GM06990 (cell line): ENCODE results near the gene SLC35F1.

Experiments
- DNase-seq: peaks from one replicate; pipeline ENCODE4 v3.0.0-alpha.2; 2011; ENCODE audit not compliant: insufficient read length; ENCODE audit errors: extremely low read depth
- H3K27me3 ChIP-seq: replicated peaks from 2 replicates; pipeline ENCODE4 v1.6.0; 2011; ENCODE audit warnings: low read length; ENCODE audit not compliant: control insufficient read depth, insufficient read depth
- H3K36me3 ChIP-seq: 2 replicates; pipeline ENCODE4 v1.5.1; 2011; ENCODE audit warnings: low read length; ENCODE audit not compliant: control insufficient read depth, insufficient read depth
- H3K4me3 ChIP-seq: replicated peaks from 2 replicates; pipeline ENCODE4 v1.5.1; 2011; ENCODE audit warnings: low read depth, mild to moderate bottlenecking, control low read depth, low read length
- TF ChIP-seq, protein P1 (sequence below): IDR thresholded peaks from 2 replicates; pipeline ENCODE4 v1.5.1; 2011; ENCODE audit warnings: low read length, control low read depth, mild to moderate bottlenecking, inconsistent platforms; ENCODE audit not compliant: insufficient read depth, poor library complexity, severe bottlenecking

The SLC35F1 gene

DNA sequence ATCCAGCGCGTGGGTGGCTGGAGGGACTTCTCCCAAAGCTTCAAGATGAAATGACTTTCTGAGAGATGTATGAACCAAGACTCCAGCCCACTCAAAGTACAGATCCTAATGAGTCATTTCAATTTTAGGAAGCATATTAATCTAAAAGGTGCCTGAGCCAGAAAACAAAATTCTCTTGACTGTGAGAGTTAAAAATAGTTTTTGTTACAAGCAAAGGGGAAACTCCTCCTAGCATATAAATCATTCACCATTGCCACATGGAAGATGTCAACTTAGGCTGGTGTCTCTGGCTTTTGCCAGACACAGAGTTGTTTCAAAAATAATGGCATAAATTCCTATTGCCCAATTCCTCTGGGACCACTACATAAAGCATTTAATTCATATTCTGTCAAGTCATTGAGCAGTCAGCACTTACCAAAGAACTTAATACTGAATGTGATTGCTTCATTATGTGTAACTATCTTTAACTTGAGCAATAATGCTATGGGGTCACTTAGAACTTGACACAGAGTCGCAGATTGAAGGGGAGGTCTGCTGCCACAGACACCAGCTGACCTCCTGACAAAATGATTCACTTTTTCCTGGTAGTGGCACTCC, 280.6 kb downstream of the SLC35F1 start:
- TF ChIP-seq, protein P1, sequence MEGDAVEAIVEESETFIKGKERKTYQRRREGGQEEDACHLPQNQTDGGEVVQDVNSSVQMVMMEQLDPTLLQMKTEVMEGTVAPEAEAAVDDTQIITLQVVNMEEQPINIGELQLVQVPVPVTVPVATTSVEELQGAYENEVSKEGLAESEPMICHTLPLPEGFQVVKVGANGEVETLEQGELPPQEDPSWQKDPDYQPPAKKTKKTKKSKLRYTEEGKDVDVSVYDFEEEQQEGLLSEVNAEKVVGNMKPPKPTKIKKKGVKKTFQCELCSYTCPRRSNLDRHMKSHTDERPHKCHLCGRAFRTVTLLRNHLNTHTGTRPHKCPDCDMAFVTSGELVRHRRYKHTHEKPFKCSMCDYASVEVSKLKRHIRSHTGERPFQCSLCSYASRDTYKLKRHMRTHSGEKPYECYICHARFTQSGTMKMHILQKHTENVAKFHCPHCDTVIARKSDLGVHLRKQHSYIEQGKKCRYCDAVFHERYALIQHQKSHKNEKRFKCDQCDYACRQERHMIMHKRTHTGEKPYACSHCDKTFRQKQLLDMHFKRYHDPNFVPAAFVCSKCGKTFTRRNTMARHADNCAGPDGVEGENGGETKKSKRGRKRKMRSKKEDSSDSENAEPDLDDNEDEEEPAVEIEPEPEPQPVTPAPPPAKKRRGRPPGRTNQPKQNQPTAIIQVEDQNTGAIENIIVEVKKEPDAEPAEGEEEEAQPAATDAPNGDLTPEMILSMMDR = no peak
- peak; percentile 10 for DNase-seq
- Histone ChIP-seq H3K27me3 (no peaks in the 10 kb centered on the region), H3K36me3 (no peaks in the 10 kb centered on the region), H3K4me3 (no peak overlapping the region)

GRCh38 chr6:118188561-118188960, 281.5 kb downstream of the SLC35F1 start:
- H3K4me3 ChIP-seq = no peak overlapping the region
- TF ChIP-seq, protein P1 = no peak
- H3K27me3 ChIP-seq = no peaks in the 10 kb centered on the region
- H3K36me3 ChIP-seq = no peaks in the 10 kb centered on the region
- no peak for DNase-seq

DNA sequence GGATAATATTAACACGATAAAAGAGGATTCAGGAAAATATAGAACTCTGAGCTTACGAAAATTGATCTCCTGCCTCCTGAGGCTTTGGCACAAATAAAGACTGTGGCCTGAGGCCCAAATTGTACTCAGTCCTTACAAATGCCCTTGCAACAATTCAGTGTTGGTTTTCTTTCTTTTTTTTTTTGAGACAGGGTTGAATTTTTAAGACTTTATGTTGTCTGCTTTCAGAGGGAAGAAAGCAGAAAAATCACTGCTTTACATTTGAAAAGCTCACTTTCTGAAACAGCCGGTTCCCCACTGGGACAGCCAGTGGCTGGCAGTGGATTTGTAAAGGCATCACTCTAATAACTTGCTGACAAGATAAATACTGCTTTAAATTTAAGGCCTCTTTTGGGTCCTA, 290.5 kb downstream of the SLC35F1 start:
- Histone ChIP-seq H3K27me3 (no peaks in the 10 kb centered on the region), H3K4me3 (no peak overlapping the region), H3K36me3 (no peaks in the 10 kb centered on the region)
- TF ChIP-seq, protein P1 = no peak
- DNase-seq = no peak

DNA sequence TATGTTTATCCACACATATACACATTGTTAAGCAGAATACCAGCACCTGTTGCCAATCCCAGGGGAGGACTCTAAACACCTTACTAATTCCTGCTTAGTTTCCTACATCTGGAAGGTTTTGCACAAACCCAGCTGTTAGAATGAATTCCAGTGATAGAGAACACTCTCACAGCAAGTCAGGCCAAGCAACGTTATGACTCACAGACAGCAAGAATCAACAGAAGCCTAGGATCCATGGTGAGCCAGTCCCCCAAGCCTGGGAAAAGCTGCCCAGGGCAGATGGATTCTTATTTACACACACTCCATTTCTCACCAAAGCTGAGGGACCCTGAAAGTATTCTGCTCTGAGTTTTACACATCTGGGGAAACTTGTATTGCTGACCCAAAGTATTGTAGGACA, 291.7 kb downstream of the SLC35F1 start:
- TF ChIP-seq, protein P1 = no peak
- H3K27me3 ChIP-seq = no peaks in the 10 kb centered on the region
- no peak for DNase-seq
- no peak overlapping the region for H3K4me3 ChIP-seq
- H3K36me3 ChIP-seq = no peaks in the 10 kb centered on the region

DNA sequence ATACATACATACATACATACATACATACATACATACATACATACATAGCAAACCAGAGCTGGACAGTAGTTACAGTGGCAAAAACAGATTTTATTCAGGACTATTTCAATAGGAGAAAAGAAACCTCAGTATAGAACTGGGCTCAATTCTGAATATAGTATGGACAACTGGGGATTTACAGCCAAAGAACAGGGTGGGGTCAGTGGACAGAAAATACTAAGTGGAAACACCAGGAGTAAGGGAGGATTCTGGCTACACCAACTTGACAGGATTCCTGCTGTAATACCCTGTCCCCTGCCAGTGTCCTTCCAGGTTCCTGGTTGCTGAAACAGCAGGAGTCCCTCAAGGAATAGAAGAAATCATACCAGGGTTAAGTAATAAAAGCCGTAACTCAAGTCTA, 293.1 kb downstream of the SLC35F1 start:
- Histone ChIP-seq H3K4me3 (no peak overlapping the region), H3K27me3 (no peaks in the 10 kb centered on the region), H3K36me3 (no peaks in the 10 kb centered on the region)
- TF ChIP-seq, protein P1 = no peak
- no peak for DNase-seq

DNA sequence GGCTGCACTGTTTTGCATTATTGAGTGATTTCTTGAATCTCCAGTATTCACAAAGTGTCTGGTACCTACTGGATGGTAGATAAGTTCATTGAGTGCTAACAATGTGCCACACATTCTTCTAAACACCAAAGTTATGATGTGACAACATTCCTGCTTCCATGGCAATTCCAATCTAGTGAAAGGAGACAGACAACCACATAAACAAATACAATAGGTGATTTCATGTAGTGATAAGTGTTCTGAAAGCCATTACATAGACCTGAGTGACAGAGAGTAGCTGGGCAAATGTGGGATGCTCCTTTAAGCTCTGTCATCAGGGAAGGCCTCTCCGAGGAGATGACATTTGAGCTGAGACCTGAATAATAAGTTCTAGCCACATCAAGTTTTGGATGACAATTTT, 295.5 kb downstream of the SLC35F1 start:
- Histone ChIP-seq H3K4me3 (no peak overlapping the region), H3K36me3 (no peaks in the 10 kb centered on the region), H3K27me3 (no peaks in the 10 kb centered on the region)
- no peak for DNase-seq
- TF ChIP-seq, protein P1 = no peak
